Glutamatergic neuron (in vitro differentiated cells): ENCODE measurements around the gene HM13. TPM values are rescaled to one million over a fixed set of nuclear protein-coding genes. Genes with fewer than 3 reads are reported as not detected.
"Not testable (repeated sequence)": the region's sequence is repeated elsewhere in the genome, so short reads cannot be mapped to it uniquely, and the experiment has no call there.

ENCODE experiments used
- DNase-seq: peaks from one replicate; pipeline ENCODE4 v3.0.0; 2022
- H3K27ac Mint-ChIP-seq: one replicate; pipeline ENCODE4 v1.8.0; 2020; ENCODE audit warnings: mild to moderate bottlenecking, mixed read lengths, inconsistent platforms; ENCODE audit not compliant: unreplicated experiment
- H3K27me3 Mint-ChIP-seq: one replicate; pipeline ENCODE4 v1.8.0; 2020; ENCODE audit warnings: mild to moderate bottlenecking, moderate library complexity, mixed read lengths, inconsistent platforms; ENCODE audit not compliant: unreplicated experiment
- H3K36me3 Mint-ChIP-seq: one replicate; pipeline ENCODE4 v1.8.0; 2020; ENCODE audit warnings: mild to moderate bottlenecking, mixed read lengths, inconsistent platforms; ENCODE audit not compliant: unreplicated experiment
- H3K4me1 Mint-ChIP-seq: one replicate; pipeline ENCODE4 v1.8.0; 2020; ENCODE audit warnings: mild to moderate bottlenecking, low read depth, mixed read lengths, inconsistent platforms; ENCODE audit not compliant: unreplicated experiment
- H3K4me3 Mint-ChIP-seq: one replicate; pipeline ENCODE4 v1.8.0; 2020; ENCODE audit warnings: mild to moderate bottlenecking, mixed read lengths, inconsistent platforms; ENCODE audit not compliant: unreplicated experiment
- H3K9me3 Mint-ChIP-seq: one replicate; pipeline ENCODE4 v1.8.0; 2020; ENCODE audit warnings: mild to moderate bottlenecking, moderate library complexity, mixed read lengths, inconsistent platforms; ENCODE audit not compliant: unreplicated experiment
- CTCF ChIP-seq: fragments of 200-600 bp; sonication (generic); IDR thresholded peaks from one replicate; pipeline ENCODE4 v1.5.0; 2021; ENCODE audit not compliant: partially characterized antibody, unreplicated experiment
- microRNA-seq: library from miRNA; unstranded; fragments of <30 nt; microRNA quantifications from one replicate; pipeline ENCODE4, GENCODE V29; 2020; ENCODE audit not compliant: unreplicated experiment
- total RNA-seq: library from RNA; stranded (reverse); fragmentation: NEBNext Ultra II Directional; extraction: Animal tissue kit (Norgen Biotek cat#: 25700); gene quantifications from one replicate; pipeline ENCODE4 v1.2.1, GENCODE V29; 2021; ENCODE audit not compliant: unreplicated experiment

HM13 gene
- total RNA-seq, 1 donor from 2014 or later: 320 TPM

- TF ChIP-seq CTCF: no peak
- peak overlapping the region; percentile 69 for H3K27ac Mint-ChIP-seq
- peak overlapping the region; percentile 94 for H3K4me3 Mint-ChIP-seq
- no peaks in the 10 kb centered on the region for H3K36me3 Mint-ChIP-seq
- H3K4me1 Mint-ChIP-seq: peaks cover 36% of the 10 kb centered on the region
- peaks cover 36% of the 10 kb centered on the region for H3K9me3 Mint-ChIP-seq
- peaks cover 38% of the 10 kb centered on the region for H3K27me3 Mint-ChIP-seq
- no peak for DNase-seq
These were observed 93.5 kb downstream of the HM13 start for GRCh38 chr20:31607640-31608250.

GRCh38 chr20:31608251-31608945 is 94.2 kb downstream of the HM13 start:
- TF ChIP-seq CTCF: no peak
- peak overlapping the region; percentile 94 for H3K4me3 Mint-ChIP-seq
- peaks cover 42% of the 10 kb centered on the region for H3K27me3 Mint-ChIP-seq
- DNase-seq: peak; percentile 75
- H3K9me3 Mint-ChIP-seq: peaks cover 39% of the 10 kb centered on the region
- no peaks in the 10 kb centered on the region for H3K36me3 Mint-ChIP-seq
- peak overlapping the region; percentile 69 for H3K27ac Mint-ChIP-seq
- peaks cover 34% of the 10 kb centered on the region for H3K4me1 Mint-ChIP-seq

GRCh38 chr20:31612271-31612640 is 98.0 kb downstream of the HM13 start:
- peaks cover 23% of the 10 kb centered on the region for H3K27me3 Mint-ChIP-seq
- H3K4me3 Mint-ChIP-seq, DNase-seq, H3K36me3 Mint-ChIP-seq: not testable (repeated sequence)
- H3K9me3 Mint-ChIP-seq: peaks cover 17% of the 10 kb centered on the region
- H3K4me1 Mint-ChIP-seq: peaks cover 14% of the 10 kb centered on the region
- H3K27ac Mint-ChIP-seq: peak overlapping the region; percentile 22

GRCh38 chr20:31615416-31615815 is 101.2 kb downstream of the HM13 start:
- H3K27ac Mint-ChIP-seq: no peak overlapping the region
- TF ChIP-seq CTCF: no peak
- H3K9me3 Mint-ChIP-seq: peaks cover 14% of the 10 kb centered on the region
- H3K36me3 Mint-ChIP-seq: no peaks in the 10 kb centered on the region
- peaks cover 20% of the 10 kb centered on the region for H3K27me3 Mint-ChIP-seq
- no peak for DNase-seq
- H3K4me1 Mint-ChIP-seq: no peaks in the 10 kb centered on the region
- H3K4me3 Mint-ChIP-seq: no peak overlapping the region

GRCh38 chr20:31617432-31618104 is 103.3 kb downstream of the HM13 start:
- no peak for TF ChIP-seq CTCF
- Mint-ChIP-seq H3K9me3 (peaks cover 11% of the 10 kb centered on the region), H3K36me3 (no peaks in the 10 kb centered on the region), H3K4me1 (no peaks in the 10 kb centered on the region), H3K27ac (no peak overlapping the region), H3K27me3 (peaks cover 12% of the 10 kb centered on the region), H3K4me3 (no peak overlapping the region)
- DNase-seq: no peak

Small RNAs within 50 kb of the gene (microRNA-seq; reads per million reads assigned to microRNA genes)
- 3.6 reads per million, percentile 26 among the genes with 10 or more reads in this experiment for gene MIR3193

Other genes starting within 250 kb of the HM13 start
- not detected for gene DEFB116, start 205.9 kb upstream of the HM13 start, total RNA-seq
- not detected for gene DEFB118, start 145.8 kb upstream of the HM13 start, total RNA-seq
- not detected for gene DEFB119, start 123.9 kb upstream of the HM13 start, total RNA-seq
- gene DEFB121, start 108.2 kb upstream of the HM13 start, total RNA-seq: not detected
- gene DEFB123, start 73.8 kb upstream of the HM13 start, total RNA-seq: not detected
- gene DEFB124, start 39.3 kb upstream of the HM13 start, total RNA-seq: not detected
- gene REM1, start 39.2 kb upstream of the HM13 start, total RNA-seq: 2.8 TPM
- 92.0 TPM for gene ID1, start 90.8 kb downstream of the HM13 start, total RNA-seq
- gene COX4I2, start 123.5 kb downstream of the HM13 start, total RNA-seq: not detected
- 136 TPM for gene BCL2L1, start 208.4 kb downstream of the HM13 start, total RNA-seq
- 44.7 TPM for gene TPX2, start 224.8 kb downstream of the HM13 start, total RNA-seq